Calu3 (cell line): ENCODE data around the gene NCAM2. TPM values are rescaled to one million over a fixed set of nuclear protein-coding genes. Genes with fewer than 3 reads are reported as not detected.

Source experiments
- BruUV-seq: library from RNA; stranded (reverse); fragments of 400-500 nt; replicated peaks from 2 replicates; lab custom pipeline; 2021; lab: Mats Ljungman, UMichigan
- CTCF ChIA-PET: fragments of 300-600 bp; sonication (Branson Sonifier 250); formaldehyde crosslinking; loops from one replicate; lab custom pipeline; 2022; ENCODE audit warnings: antibody characterized with exemption; lab: Charles Lee
- DNase-seq: peaks from one replicate; pipeline ENCODE4 v3.0.0; 2022
- H3K27ac Mint-ChIP-seq: one replicate; pipeline ENCODE4 v1.8.0; 2022; ENCODE audit warnings: mixed read lengths; ENCODE audit not compliant: unreplicated experiment
- H3K27me3 Mint-ChIP-seq: one replicate; pipeline ENCODE4 v1.8.0; 2022; ENCODE audit warnings: mixed read lengths; ENCODE audit not compliant: unreplicated experiment
- H3K36me3 Mint-ChIP-seq: one replicate; pipeline ENCODE4 v1.8.0; 2022; ENCODE audit warnings: mild to moderate bottlenecking, moderate library complexity, mixed read lengths; ENCODE audit not compliant: insufficient read depth, unreplicated experiment
- H3K4me1 Mint-ChIP-seq: one replicate; pipeline ENCODE4 v1.8.0; 2022; ENCODE audit warnings: mild to moderate bottlenecking, low read depth, mixed read lengths; ENCODE audit not compliant: unreplicated experiment
- H3K4me3 Mint-ChIP-seq: one replicate; pipeline ENCODE4 v1.8.0; 2022; ENCODE audit warnings: mild to moderate bottlenecking, low read depth, moderate library complexity, mixed read lengths; ENCODE audit not compliant: unreplicated experiment
- H3K9me3 Mint-ChIP-seq: one replicate; pipeline ENCODE4 v1.8.0; 2022; ENCODE audit warnings: low read depth, mixed read lengths; ENCODE audit not compliant: unreplicated experiment
- intact Hi-C: fragments of 100-400 bp; cut with micrococcal nuclease; formaldehyde crosslinking; loops from one replicate; pipeline ENCODE4 v1.10.0; 2022; ENCODE audit not compliant: unreplicated experiment
- total RNA-seq: library from RNA; stranded (reverse); gene quantifications from 2 replicates; pipeline ENCODE4 v1.2.3, GENCODE V29; 2022
- TF ChIP-seq, protein P1 (sequence below): fragments of 200-600 bp; IDR thresholded peaks from one replicate; pipeline ENCODE4 v1.8.0; 2022; ENCODE audit warnings: antibody characterized with exemption; ENCODE audit not compliant: unreplicated experiment

NCAM2 gene
- total RNA-seq, 1 experiment from 2014 or later: not detected

DNA sequence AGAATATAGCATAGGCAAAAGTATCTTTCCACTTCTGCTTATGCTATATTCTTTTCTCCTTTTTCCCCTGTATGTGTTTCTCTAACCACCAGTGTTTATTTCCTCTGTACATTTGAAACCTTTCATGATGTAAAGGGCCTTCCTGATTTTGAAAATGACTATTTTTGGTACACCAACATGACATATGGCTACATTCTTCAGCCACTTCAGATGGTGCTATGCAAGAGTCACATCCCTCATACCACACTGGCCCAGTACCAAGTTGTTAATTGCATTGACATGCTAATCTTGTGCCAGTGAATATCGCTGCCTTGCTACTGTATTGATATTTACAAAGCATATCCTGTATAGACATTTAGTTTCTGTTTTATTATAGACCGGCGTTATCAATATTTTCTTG, 408.7 kb downstream of the NCAM2 start:
- Mint-ChIP-seq H3K4me1 (no peaks in the 10 kb centered on the region), H3K4me3 (no peak overlapping the region), H3K9me3 (peaks cover 3% of the 10 kb centered on the region), H3K27me3 (no peaks in the 10 kb centered on the region), H3K27ac (no peak overlapping the region), H3K36me3 (no peaks in the 10 kb centered on the region)
- intact Hi-C loops: no loop called here
- TF ChIP-seq, protein P1, sequence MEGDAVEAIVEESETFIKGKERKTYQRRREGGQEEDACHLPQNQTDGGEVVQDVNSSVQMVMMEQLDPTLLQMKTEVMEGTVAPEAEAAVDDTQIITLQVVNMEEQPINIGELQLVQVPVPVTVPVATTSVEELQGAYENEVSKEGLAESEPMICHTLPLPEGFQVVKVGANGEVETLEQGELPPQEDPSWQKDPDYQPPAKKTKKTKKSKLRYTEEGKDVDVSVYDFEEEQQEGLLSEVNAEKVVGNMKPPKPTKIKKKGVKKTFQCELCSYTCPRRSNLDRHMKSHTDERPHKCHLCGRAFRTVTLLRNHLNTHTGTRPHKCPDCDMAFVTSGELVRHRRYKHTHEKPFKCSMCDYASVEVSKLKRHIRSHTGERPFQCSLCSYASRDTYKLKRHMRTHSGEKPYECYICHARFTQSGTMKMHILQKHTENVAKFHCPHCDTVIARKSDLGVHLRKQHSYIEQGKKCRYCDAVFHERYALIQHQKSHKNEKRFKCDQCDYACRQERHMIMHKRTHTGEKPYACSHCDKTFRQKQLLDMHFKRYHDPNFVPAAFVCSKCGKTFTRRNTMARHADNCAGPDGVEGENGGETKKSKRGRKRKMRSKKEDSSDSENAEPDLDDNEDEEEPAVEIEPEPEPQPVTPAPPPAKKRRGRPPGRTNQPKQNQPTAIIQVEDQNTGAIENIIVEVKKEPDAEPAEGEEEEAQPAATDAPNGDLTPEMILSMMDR: no peak
- DNase-seq: no peak
- no TSS peak for BruUV-seq
- CTCF ChIA-PET: no interaction called here

DNA sequence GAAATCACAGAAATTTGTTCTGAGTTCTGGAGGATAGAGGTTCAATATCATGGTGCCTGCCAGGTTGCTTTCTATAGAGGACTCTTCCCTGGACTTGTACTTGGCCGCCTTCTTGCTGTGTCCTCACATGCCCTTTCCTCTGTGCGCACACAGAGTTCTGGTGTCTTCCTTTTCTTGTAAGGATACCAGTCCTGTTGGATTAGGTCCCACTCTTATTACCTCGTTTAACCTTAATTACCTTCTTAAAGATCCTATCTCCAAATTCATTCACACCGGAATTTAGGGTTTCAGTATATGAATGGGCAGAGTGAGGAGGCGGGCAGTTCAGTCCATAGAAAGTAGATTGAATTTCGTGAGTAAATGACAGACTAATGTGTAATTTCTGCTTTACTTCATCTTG, 413.9 kb downstream of the NCAM2 start:
- intact Hi-C loops: no loop called here
- no TSS peak for BruUV-seq
- H3K27me3 Mint-ChIP-seq: no peaks in the 10 kb centered on the region

DNA sequence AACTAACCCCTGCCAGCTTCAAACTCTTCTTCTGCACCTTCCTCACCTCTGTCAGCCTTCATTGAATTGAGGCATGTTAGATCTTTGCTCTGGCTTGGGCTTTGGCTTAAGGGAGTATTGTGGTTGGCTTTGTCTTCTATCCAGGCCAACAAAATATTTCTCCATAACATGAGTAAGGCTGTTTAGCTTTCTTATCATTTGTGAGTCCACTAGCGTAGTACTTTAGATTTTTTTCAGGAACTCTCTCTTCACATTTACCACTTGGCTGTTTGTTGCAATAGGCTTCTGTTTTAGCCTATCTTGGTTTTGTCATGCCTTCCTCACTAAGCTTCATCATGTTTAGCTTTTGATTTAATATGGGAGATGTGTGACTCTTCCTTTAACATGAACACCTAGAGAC, 417.5 kb downstream of the NCAM2 start:
- no peak overlapping the region for H3K27ac Mint-ChIP-seq
- no peaks in the 10 kb centered on the region for H3K4me1 Mint-ChIP-seq
- H3K4me3 Mint-ChIP-seq: no peak overlapping the region
- H3K27me3 Mint-ChIP-seq: no peaks in the 10 kb centered on the region
- no peak for DNase-seq
- no peaks in the 10 kb centered on the region for H3K36me3 Mint-ChIP-seq
- CTCF ChIA-PET: no interaction called here
- BruUV-seq: no TSS peak
- H3K9me3 Mint-ChIP-seq: peaks cover 11% of the 10 kb centered on the region
- TF ChIP-seq, protein P1: no peak
- intact Hi-C loops: no loop called here

More for the DNA sequence above, 413.9 kb downstream of the NCAM2 start:
- CTCF ChIA-PET: no interaction called here
- Mint-ChIP-seq H3K27ac (no peak overlapping the region), H3K9me3 (peaks cover 9% of the 10 kb centered on the region), H3K4me1 (no peaks in the 10 kb centered on the region), H3K36me3 (no peaks in the 10 kb centered on the region), H3K4me3 (no peak overlapping the region)
- TF ChIP-seq, protein P1: no peak
- DNase-seq: no peak

DNA sequence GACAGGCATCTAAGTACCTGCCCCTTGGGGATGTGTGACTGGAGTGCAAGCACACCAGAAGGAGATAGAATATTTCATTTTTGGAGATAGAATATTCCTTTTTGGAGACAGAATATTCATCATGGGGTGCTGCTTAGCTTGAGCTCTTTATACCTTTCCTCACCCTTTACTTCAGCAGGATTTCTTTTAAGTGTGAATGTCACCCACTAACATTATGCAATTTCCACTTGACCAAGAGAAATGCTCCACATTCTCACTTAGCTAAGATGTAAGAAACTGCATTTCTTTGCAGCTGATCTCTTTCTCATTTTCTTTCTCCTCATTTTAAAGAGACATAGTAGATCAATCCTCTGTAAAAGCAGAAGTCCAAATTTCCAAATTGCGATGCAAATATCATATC, 436.7 kb downstream of the NCAM2 start:
- TF ChIP-seq, protein P1: no peak
- Mint-ChIP-seq H3K9me3 (peaks cover 3% of the 10 kb centered on the region), H3K36me3 (no peaks in the 10 kb centered on the region), H3K27ac (no peak overlapping the region), H3K4me3 (no peak overlapping the region), H3K27me3 (no peaks in the 10 kb centered on the region), H3K4me1 (no peaks in the 10 kb centered on the region)
- CTCF ChIA-PET: no interaction called here
- DNase-seq: no peak
- BruUV-seq: no TSS peak
- intact Hi-C loops: no loop called here
